Nephron progenitor cell (in vitro differentiated cells): ENCODE results near the gene COMMD1.
A peak's percentile ranks its signal among the peaks of the same experiment; 100 is the strongest.

Experiments
- DNase-seq: peaks from one replicate; pipeline ENCODE4 v3.0.0; 2021
- H3K27ac Mint-ChIP-seq: 2 replicates; pipeline ENCODE4 v1.8.0; 2021; ENCODE audit warnings: mild to moderate bottlenecking, moderate library complexity, mixed read lengths
- H3K27me3 Mint-ChIP-seq: 2 replicates; pipeline ENCODE4 v1.8.0; 2021; ENCODE audit warnings: mild to moderate bottlenecking, low read depth, mixed read lengths; ENCODE audit not compliant: poor library complexity
- H3K36me3 Mint-ChIP-seq: 2 replicates; pipeline ENCODE4 v1.8.0; 2021; ENCODE audit warnings: low read depth, mixed read lengths
- H3K4me1 Mint-ChIP-seq: 2 replicates; pipeline ENCODE4 v1.8.0; 2021; ENCODE audit warnings: mixed read lengths
- H3K4me3 Mint-ChIP-seq: 2 replicates; pipeline ENCODE4 v1.8.0; 2021; ENCODE audit warnings: mild to moderate bottlenecking, moderate library complexity, mixed read lengths
- H3K9me3 Mint-ChIP-seq: 2 replicates; pipeline ENCODE4 v1.8.0; 2021; ENCODE audit warnings: mild to moderate bottlenecking, moderate library complexity, mixed read lengths
- TF ChIP-seq, protein P1 (sequence below): fragments of 200-600 bp; sonication (generic); IDR thresholded peaks from 2 replicates; pipeline ENCODE4 v1.5.0; 2021; ENCODE audit warnings: antibody characterized with exemption

Gene COMMD1

DNA sequence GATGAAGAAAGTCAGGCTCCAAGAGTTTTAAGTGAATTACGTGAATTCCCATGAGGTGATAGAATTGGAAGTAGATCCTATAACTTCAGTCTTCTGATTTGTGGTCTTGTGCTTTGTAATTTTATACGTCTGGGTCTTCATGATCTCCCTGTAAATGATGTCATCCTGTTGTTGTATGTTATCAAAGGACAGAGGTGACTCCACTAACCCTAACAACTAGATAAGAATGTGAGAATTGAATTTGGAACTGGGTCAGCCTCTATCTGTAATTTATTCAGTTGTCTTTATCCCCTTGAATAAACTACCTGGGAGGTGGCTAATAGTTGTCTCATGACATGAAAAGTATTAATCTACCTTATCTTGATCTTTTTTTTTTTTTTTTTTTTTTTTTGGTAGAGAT, 204.1 kb downstream of the COMMD1 start:
- Mint-ChIP-seq H3K27me3 (no peaks in the 10 kb centered on the region), H3K4me3 (no peak overlapping the region), H3K4me1 (peaks cover 56% of the 10 kb centered on the region), H3K27ac (no peak overlapping the region), H3K36me3 (no peaks in the 10 kb centered on the region), H3K9me3 (no peaks in the 10 kb centered on the region)
- DNase-seq: no peak
- TF ChIP-seq, protein P1, sequence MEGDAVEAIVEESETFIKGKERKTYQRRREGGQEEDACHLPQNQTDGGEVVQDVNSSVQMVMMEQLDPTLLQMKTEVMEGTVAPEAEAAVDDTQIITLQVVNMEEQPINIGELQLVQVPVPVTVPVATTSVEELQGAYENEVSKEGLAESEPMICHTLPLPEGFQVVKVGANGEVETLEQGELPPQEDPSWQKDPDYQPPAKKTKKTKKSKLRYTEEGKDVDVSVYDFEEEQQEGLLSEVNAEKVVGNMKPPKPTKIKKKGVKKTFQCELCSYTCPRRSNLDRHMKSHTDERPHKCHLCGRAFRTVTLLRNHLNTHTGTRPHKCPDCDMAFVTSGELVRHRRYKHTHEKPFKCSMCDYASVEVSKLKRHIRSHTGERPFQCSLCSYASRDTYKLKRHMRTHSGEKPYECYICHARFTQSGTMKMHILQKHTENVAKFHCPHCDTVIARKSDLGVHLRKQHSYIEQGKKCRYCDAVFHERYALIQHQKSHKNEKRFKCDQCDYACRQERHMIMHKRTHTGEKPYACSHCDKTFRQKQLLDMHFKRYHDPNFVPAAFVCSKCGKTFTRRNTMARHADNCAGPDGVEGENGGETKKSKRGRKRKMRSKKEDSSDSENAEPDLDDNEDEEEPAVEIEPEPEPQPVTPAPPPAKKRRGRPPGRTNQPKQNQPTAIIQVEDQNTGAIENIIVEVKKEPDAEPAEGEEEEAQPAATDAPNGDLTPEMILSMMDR: no peak

DNA sequence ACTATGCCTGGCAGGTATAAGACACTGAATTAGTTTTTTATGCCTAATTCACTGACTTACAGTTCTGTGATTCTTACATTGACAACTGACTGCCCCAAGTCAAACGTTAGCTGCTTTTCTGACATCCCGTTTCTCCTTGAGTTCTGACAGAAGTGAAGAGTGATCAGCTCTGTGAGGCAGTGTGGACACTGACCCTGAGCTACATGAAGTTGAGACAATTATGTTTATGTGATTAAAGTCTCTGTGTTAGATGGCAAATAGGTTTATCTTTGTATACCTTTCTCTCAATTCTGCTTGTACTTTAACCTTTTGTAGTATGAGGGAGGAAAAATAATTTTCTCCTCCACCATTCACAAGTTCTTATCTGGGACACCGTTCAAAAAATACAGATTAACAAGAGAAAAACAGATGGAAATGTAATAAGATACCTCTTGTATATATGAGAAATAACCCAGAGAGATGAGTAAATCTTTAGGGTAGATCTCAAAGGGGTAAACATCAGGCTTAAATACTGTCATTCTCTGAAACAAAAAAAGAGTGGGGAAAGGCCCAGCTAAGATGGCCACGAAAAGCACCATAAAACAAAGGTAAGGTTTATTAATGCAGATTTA, 205.0 kb downstream of the COMMD1 start:
- no peaks in the 10 kb centered on the region for H3K9me3 Mint-ChIP-seq
- no peak overlapping the region for H3K27ac Mint-ChIP-seq
- peaks cover 58% of the 10 kb centered on the region for H3K4me1 Mint-ChIP-seq
- TF ChIP-seq, protein P1: no peak
- H3K36me3 Mint-ChIP-seq: no peaks in the 10 kb centered on the region
- H3K27me3 Mint-ChIP-seq: no peaks in the 10 kb centered on the region
- DNase-seq: no peak
- H3K4me3 Mint-ChIP-seq: no peak overlapping the region

DNA sequence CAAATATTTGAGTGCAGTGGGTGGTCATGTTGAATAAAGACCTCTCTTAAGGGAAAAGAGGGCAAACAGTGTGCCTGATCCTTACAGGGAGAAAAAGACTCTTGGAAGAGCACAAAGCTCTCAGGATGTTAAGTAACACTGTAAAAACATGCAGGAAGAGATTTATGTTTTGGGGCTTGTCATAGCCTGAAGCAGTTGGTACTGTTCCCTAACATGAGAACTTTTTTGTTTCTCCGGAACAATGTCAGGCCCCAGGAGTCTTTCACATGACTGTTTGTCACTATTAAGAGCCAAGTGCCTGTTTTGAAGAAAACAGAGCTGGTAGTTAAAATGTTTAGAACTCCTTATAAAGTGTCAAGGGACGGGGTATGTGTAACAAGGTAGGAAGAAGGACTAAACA, 206.7 kb downstream of the COMMD1 start:
- H3K4me3 Mint-ChIP-seq: no peak overlapping the region
- no peaks in the 10 kb centered on the region for H3K9me3 Mint-ChIP-seq
- H3K27ac Mint-ChIP-seq: peak overlapping the region; percentile 79
- TF ChIP-seq, protein P1: no peak
- no peaks in the 10 kb centered on the region for H3K27me3 Mint-ChIP-seq
- no peaks in the 10 kb centered on the region for H3K36me3 Mint-ChIP-seq
- H3K4me1 Mint-ChIP-seq: peaks cover 48% of the 10 kb centered on the region
- no peak for DNase-seq

DNA sequence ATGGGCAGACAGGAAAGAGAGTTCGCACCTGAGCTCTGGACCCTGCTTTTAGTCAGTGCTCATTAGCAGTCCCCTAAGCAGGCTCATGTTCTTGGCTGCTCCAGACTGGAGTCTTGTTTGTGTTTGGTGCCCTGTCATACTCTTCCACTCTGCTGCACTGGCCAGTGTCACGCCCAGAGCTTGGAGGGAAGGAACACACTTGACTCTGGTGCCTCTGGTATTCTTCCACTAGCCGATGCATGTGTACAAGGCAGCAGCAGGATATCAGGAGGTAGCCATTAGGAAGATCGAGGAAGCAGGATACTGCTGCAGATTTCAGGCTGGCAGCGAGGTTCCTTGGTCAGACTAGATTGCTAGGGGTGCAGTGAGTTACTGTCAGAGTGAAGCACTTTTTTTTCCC, 209.1 kb downstream of the COMMD1 start:
- H3K4me3 Mint-ChIP-seq: no peak overlapping the region
- no peaks in the 10 kb centered on the region for H3K36me3 Mint-ChIP-seq
- peaks cover 34% of the 10 kb centered on the region for H3K4me1 Mint-ChIP-seq
- TF ChIP-seq, protein P1: no peak
- H3K9me3 Mint-ChIP-seq: no peaks in the 10 kb centered on the region
- no peaks in the 10 kb centered on the region for H3K27me3 Mint-ChIP-seq
- no peak overlapping the region for H3K27ac Mint-ChIP-seq
- no peak for DNase-seq

DNA sequence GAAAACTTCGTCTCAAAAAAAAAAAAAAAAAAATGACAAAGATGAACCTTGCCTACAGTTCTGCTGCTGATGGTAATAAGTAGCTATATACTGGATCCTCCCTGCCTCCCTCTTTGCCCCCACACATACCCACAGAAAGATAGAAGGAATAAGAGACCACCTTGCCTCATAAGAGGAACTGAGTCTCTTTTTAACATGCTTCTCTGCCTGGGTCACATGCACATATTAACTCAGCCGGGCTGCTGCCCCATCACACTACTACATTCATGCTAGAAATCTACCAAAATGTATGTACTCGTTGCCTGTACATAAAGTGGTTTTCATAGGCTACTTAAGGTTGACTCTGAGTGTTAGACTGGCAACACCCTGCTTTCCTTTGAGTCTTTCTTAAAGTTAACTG, 211.5 kb downstream of the COMMD1 start:
- TF ChIP-seq, protein P1: no peak
- Mint-ChIP-seq H3K9me3 (no peaks in the 10 kb centered on the region), H3K4me1 (peaks cover 13% of the 10 kb centered on the region), H3K36me3 (no peaks in the 10 kb centered on the region), H3K4me3 (no peak overlapping the region), H3K27me3 (no peaks in the 10 kb centered on the region), H3K27ac (no peak overlapping the region)
- no peak for DNase-seq

DNA sequence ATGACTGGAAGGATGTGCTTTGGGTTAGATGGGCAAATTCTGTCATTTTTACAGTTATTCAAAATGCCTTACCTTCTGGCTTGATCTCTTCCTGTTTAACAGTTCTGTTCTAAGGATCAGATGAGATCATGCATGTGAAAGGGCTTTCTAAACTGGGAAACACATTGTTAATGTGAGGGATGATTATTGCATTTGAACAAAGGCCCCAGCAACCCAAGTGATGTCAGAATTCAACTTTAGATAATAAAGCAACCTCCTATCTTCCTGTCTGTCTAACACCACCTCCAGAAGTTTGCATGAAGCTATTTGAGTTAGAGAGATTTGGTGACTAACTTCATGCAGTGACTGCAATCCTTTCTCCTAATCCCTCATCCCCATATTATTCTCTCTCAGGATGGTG, 212.7 kb downstream of the COMMD1 start:
- Mint-ChIP-seq H3K4me1 (peaks cover 5% of the 10 kb centered on the region), H3K27me3 (no peaks in the 10 kb centered on the region), H3K9me3 (no peaks in the 10 kb centered on the region), H3K27ac (no peak overlapping the region), H3K36me3 (no peaks in the 10 kb centered on the region), H3K4me3 (no peak overlapping the region)
- TF ChIP-seq, protein P1: no peak
- DNase-seq: no peak
